ENCODE results near the gene TCERG1L.

The TCERG1L gene

GRCh38 chr10:131277969-131278368 lies 33.6 kb downstream of the TCERG1L start:
- TF ChIP-seq SIN3A (IDR thresholded peaks at IDR 0.05; ENCODE audit: borderline replicate concordance, insufficient read depth, low read length) (no peak), TAF1 (IDR thresholded peaks at IDR 0.05; ENCODE audit: borderline replicate concordance, insufficient read depth, low read length) (no peak), POLR2AphosphoS5 (IDR thresholded peaks at IDR 0.05; ENCODE audit: low read depth, low read length) (no peak), REST (IDR thresholded peaks at IDR 0.05; ENCODE audit: insufficient read depth in 1 of 2, low read depth in 2 of 2, low read length in 2 of 2) (no peak), FOXP2 (optimal IDR thresholded peaks at IDR 0.05; ENCODE audit: borderline replicate concordance, extremely low read depth, extremely low read length, insufficient read depth) (no peak)

GRCh38 chr10:131277278-131277677 lies 34.2 kb downstream of the TCERG1L start:
- TF ChIP-seq FOXP2 (optimal IDR thresholded peaks at IDR 0.05; ENCODE audit: borderline replicate concordance, extremely low read depth, extremely low read length, insufficient read depth), result no peak
- TF ChIP-seq REST (IDR thresholded peaks at IDR 0.05; ENCODE audit: insufficient read depth in 1 of 2, low read depth in 2 of 2, low read length in 2 of 2), result no peak
- no peak for TF ChIP-seq POLR2AphosphoS5 (IDR thresholded peaks at IDR 0.05; ENCODE audit: low read depth, low read length)
- TF ChIP-seq TAF1 (IDR thresholded peaks at IDR 0.05; ENCODE audit: borderline replicate concordance, insufficient read depth, low read length), result no peak
- no peak for TF ChIP-seq SIN3A (IDR thresholded peaks at IDR 0.05; ENCODE audit: borderline replicate concordance, insufficient read depth, low read length)

- no peak for TF ChIP-seq POLR2AphosphoS5 (IDR thresholded peaks at IDR 0.05; ENCODE audit: low read depth, low read length)
- no peak for TF ChIP-seq REST (IDR thresholded peaks at IDR 0.05; ENCODE audit: insufficient read depth in 1 of 2, low read depth in 2 of 2, low read length in 2 of 2)
Observed at GRCh38 chr10:131275691-131276090, 35.8 kb downstream of the TCERG1L start.

GRCh38 chr10:131274883-131275282 lies 36.6 kb downstream of the TCERG1L start:
- TF ChIP-seq REST (IDR thresholded peaks at IDR 0.05; ENCODE audit: insufficient read depth in 1 of 2, low read depth in 2 of 2, low read length in 2 of 2), result no peak
- no peak for TF ChIP-seq POLR2AphosphoS5 (IDR thresholded peaks at IDR 0.05; ENCODE audit: low read depth, low read length)
- no peak for TF ChIP-seq FOXP2 (optimal IDR thresholded peaks at IDR 0.05; ENCODE audit: borderline replicate concordance, extremely low read depth, extremely low read length, insufficient read depth)
- TF ChIP-seq TAF1 (IDR thresholded peaks at IDR 0.05; ENCODE audit: borderline replicate concordance, insufficient read depth, low read length), result no peak
- no peak for TF ChIP-seq SIN3A (IDR thresholded peaks at IDR 0.05; ENCODE audit: borderline replicate concordance, insufficient read depth, low read length)

GRCh38 chr10:131274133-131274880 lies 37.2 kb downstream of the TCERG1L start:
- TF ChIP-seq TAF1 (IDR thresholded peaks at IDR 0.05; ENCODE audit: borderline replicate concordance, insufficient read depth, low read length) (no peak), SIN3A (IDR thresholded peaks at IDR 0.05; ENCODE audit: borderline replicate concordance, insufficient read depth, low read length) (no peak), REST (IDR thresholded peaks at IDR 0.05; ENCODE audit: insufficient read depth in 1 of 2, low read depth in 2 of 2, low read length in 2 of 2) (no peak), POLR2AphosphoS5 (IDR thresholded peaks at IDR 0.05; ENCODE audit: low read depth, low read length) (no peak)
